HG02571 (cell line): Measurements from ENCODE around the gene SH3PXD2B.
A peak's percentile ranks its signal among the peaks of the same experiment; 100 is the strongest.
"Not testable (repeated sequence)": the region's sequence is repeated elsewhere in the genome, so short reads cannot be mapped to it uniquely, and the experiment has no call there.

Source experiments
- ATAC-seq: cut with Tn5 transposase; IDR thresholded peaks from one replicate; pipeline ENCODE4 v1.9.1; 2021; ENCODE audit warnings: mild to moderate bottlenecking, moderate library complexity; ENCODE audit not compliant: unreplicated experiment

SH3PXD2B gene

DNA sequence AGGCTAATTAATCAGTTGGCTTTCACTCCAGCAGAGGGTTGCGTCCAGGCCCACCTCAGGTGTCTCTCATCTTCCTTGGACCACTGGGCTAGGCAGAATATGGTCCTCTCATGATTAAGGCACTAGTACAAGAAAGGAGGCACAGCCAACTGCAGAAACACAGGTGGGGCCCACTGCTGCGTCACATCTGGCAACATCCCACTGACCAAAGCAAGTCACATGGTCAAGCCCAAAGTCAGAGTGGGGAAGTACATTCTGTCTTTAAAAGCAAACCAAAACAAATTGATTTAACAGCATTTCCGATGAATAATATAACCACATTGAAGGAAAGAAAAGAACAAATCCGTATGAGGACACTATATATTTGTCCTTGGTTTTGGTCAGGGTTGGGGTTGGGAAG lies 142.7 kb downstream of the SH3PXD2B start:
- no peak for ATAC-seq

DNA sequence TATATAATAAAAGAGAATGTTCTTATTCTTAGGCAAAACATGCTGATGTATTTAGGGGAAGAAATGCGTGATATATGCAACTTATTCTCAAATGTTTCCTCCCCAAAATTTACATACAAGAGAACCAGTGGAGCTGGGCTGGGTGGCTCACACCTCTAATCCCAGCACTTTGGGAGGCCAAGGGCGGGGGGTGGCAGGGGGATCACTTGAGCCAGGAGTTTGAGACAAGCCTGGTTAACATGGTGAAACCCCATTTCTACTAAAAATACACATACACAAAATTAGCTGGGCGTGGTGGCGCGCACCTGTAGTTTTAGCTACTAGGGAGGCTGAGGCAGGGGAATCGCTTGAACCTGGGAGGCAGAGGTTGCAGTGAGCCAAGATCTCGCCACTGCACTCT lies 143.3 kb downstream of the SH3PXD2B start:
- no peak for ATAC-seq

DNA sequence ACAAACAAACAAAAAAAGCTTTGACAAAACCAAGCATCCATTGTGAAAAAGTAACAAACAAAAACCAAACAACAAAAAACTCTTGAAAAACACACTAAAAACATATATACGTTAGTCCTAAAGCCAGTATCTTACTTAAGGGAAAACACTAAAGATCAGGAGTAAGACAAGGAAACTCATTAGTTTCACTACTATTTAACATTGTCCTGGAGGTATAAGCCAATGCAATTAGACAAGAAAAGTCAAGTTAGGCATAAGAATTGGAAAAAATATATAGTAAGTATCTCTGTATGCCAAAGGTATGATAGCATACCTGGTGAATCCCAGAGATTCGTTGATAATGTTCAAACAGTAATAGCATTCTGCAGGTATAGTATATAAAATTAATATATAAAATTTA lies 148.9 kb downstream of the SH3PXD2B start:
- ATAC-seq, result no peak

DNA sequence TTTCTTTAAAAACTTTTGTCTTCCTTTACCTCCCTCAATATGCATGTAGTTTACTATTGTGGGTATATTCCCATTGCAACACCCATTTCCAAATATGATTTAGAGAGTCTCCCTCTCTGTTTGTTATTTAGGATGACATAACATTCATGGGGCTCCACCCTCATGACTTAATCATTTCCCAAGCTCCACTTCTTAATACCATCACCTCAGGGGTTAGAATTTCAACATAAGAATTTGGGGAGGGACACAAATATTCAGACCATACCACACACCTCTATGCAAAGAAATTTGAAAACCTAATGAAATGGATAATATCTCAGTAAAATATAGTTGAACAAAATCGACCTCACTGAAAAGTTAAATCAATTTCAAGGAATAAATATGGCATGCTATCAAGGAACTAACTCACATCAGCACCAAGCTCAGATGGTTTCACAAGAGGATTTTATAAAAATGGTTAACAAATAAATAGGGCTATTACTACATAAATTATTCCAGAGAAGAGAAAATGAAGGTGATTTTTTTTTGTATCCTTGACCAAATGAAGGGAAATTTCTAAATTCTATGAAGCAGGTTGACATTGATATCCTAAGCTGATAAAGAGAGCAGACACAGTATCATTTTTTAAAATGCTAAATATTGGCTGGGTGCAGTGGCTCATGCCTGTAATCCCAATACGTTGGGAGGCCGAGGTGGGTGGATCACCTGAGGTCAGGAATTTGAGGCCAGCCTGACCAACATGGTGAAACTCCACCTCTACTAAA lies 150.6 kb downstream of the SH3PXD2B start:
- ATAC-seq, result no peak

DNA sequence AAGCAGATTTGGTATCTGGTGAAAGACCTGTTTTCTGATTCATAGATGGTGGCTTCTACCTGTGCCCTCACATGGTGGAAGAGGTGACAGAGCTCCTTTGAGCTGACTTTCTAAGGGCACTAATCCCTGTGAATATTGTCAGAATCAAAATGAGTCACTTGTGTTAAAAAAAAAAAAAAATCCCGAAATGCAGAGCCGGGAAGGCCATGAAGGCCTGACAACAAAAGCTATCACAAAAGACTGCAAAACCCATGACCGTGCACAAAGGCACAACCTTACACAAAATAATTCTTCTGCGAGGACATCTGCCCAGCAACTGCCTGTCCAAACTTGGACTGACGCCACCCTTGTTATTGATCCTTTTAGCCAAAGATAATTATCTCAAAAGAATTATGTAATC lies 151.2 kb downstream of the SH3PXD2B start:
- ATAC-seq, result no peak

DNA sequence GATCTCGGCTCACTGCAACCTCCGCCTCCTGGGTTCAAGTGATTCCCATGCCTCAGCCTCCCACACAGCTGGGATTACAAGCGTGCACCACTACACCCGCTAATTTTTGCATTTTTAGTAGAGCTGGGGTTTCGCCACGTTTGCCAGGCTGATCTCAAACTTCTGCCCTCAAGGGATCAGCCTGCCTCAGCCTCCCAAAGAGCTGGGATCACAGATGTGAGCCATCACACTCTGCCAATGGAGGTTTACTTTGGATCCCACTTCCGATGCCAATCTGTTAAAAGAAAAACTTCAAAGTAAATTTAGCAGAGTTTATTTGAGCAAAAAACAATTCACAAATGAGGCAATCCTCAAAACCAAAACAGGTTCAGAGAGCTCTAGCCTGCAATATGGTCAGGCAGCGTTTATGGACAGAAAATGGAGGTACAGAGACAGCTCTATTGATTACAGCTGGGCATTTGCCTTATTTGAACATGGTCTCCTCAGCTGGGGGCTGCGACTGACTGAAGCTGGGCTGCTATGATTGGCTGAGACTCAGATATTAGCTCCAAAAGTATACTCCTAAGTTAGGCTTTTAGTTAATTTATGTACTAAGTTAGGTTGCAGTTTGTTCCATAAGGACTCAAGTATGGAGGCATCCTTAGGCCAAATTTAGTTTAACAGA lies 152.1 kb downstream of the SH3PXD2B start:
- no peak for ATAC-seq

DNA sequence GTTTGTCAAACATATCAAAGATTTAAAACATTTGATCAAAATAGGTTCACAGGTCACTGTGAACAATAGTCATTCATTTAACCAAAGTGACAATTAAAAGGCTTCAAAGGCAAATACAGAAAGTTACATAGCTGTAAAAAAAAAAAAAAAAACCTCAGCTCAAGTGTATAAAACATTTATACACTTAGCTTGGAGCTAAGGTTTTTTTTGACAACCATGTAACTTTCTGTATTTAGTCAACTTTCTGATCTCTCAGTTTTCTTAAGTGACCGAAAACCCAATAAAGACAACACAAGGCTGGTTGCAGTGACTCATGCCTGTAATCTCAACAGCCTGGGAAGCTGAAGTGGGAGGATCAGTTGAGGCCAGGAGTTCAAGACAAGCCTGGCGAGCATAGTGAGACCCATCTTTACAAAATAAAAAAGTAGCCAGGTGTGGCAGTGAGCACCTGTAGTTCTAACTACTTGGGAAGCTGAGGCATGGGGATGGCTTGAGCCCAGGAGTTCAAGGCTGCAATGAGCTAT lies 154.3 kb downstream of the SH3PXD2B start:
- no peak for ATAC-seq

DNA sequence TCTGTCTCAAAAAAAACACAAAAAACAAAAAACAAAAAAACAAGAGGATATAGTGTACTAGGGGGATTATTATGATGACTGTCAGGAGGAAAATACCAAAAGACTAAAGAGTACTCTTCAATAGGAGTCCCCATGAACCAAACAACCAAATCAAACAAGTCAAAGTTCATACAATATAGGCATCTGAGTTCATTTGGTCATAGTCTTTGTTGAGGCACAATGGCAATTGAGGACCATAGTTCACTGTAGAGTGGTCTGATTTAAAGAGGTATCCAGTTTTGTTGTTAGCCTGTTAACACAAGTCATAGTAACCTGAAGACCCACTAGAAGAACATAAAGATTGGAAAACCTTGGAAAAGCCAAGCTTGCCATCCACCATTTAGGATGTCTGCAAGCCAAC lies 159.5 kb downstream of the SH3PXD2B start:
- ATAC-seq, result no peak

DNA sequence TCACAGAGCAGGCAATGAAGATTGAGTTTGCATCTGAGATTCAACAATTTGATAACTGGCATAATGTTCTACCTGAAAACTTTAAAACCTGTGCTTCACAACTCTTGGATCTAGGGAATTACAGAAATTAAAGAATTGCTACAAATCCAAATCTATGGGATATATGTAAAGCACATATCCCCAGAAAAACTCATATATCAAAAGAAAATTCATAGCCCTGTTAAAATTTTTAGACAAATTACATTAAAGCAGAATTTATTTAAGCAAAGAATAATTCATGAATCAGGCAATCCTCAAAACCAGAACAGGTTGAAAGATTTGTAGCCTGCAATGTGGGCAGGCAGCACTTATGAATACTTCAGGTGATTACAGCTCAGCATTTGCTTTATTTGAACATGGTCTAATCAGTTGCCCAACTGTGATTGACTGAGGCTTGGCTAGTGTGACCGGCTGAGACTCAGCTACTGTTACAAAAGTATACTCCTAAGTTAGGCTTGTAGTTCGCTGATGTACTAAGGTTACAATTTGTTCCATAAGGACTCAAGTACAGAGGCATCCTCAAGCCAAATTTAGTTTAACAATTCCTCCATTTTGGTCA lies 160.5 kb downstream of the SH3PXD2B start:
- no peak for ATAC-seq

DNA sequence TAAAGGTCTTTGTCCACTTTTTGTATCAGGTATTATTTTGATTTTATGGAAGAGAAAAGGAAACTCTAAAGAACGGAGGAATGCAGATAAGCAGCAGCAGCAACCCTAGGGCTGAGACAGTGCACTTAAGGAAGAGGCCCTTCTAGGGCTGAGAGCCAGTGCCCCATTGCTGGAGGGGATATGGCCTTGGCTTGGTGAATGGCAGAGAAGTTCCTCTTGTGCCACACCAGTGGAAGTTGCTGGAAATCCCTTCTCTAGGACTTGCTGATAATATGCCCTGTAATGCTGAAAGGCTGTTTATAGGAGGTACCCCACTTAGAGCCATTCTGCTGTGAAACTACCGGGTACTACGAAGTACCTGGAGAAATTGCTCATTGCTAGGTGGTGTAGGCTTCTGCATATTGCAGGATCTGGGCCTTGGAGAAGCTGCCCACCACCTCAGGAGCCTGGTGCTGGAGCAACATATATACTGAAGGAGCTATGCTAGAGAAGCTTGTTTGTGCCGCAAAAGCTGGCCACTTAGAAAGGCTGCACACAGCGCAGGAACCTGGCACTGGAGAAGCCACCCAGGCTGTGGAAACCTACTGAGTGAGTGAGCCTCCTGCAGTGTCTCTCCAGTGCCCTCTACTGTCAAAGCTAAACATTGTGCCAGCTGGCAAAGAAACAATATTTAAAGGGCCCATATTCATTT lies 161.1 kb downstream of the SH3PXD2B start:
- peak; percentile 78 for ATAC-seq

DNA sequence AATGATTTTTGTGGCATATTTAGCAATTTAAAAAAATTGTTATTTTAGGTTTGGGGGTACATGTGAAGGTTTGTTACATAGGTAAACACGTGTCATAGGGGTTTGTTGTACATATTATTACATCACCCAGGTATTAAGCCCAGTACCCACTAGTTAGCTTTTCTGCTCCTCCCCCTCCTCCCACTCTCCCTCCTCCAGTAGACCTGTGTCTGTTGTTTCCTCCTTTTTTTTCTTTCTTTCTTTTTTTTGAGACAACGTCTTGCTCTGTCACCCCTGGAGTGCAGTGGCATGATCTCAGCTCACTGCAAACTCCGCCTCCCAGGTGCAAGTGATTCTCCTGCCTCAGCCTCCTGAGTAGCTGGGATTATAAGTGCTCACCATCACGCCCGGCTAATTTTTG lies 162.5 kb downstream of the SH3PXD2B start:
- not testable (repeated sequence) for ATAC-seq

DNA sequence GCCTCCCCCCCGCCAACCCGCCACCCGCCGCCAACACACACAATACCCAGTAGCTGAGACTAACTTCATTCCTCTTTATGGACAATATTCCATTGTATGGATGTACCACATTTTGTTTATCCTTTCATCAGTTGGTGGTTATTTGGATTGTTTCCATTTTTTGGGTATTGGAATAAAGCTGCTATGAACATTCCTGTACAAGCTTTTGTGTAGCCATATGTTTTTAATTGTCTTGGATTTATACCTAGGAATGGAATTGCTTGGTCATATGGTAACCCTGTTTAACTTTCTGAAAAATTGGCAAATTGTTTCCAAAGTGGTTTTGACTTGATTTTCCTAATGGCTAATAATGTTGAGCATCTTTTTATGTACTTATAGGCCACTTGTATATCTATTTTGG lies 165.9 kb downstream of the SH3PXD2B start:
- no peak for ATAC-seq

DNA sequence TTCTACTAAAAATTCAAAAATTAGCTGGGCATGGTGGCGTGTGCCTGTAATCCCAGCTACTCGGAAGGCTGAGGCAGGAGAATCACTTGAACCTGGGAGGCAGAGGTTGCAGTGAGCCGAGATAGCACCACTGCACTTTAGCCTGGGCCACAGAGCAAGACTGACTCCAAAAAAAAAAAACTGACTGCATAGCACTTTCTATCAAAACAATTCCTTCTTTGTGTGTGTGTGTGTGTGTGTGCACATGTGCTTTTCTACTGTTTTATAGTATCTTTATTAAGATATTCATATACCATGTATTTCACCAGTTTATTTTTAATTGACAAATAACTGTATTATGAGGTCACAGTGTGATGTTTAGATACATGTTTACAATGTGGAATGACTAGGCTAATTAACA lies 167.2 kb downstream of the SH3PXD2B start:
- ATAC-seq, result not testable (repeated sequence)

DNA sequence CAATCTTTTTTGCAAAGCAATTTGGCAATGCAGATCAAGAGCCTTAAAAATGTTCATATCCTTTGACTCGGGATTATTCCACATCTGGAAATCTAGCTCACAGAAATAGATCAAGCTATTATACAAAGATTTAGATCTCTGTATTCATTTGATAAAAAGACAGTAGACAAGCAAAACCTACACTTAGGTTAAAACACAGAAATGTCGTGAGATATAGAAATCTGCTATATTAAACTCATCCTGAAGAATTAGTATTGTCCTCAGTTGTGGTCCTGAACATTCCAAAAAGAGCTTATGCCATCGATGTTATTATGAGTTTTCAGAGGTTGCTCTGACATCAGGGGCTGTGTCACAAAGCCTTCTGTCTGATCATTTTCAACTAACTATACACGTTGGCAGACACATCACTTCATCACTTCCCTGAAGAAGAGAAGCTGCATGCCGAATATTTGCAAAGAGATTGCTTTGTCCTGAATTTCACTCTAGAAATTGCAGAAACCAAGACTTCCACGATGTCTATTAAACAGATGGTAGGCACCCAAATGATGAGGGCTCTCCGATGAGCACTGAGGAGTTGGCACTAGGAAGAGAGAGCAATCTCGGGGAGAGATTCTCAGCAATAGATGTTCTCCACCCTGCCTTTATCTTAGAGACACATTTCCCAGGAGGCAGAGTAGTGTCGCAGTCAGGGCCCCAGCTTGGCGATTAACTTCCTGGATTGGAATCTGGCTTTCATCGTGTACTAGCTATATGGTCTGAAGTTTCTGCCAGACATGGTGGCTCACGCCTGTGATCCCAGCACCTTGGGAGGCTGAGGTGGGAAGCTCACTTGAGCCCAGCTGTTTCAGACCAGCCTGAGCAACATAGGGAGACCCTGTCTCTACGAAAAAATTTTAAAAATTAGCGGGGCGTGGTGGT lies 168.8 kb downstream of the SH3PXD2B start:
- ATAC-seq, result no peak

DNA sequence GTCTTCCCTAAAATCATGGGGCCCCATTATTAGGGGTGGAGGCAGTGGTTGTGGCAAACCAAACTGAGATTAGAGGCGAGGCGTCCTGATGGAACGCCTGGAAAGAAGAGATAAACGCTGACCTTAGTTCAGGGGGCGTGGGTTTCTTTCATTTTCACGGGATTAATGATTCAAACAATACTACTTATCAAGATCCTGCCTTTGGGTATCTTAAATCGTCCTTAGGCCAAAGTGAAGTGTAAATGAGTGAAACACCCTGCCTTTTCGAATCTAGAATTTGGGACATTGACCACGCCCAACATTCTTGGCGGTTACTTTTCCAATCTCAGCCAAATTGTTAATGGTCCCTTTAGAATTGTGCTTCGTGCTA lies 169.7 kb downstream of the SH3PXD2B start:
- ATAC-seq, result no peak

DNA sequence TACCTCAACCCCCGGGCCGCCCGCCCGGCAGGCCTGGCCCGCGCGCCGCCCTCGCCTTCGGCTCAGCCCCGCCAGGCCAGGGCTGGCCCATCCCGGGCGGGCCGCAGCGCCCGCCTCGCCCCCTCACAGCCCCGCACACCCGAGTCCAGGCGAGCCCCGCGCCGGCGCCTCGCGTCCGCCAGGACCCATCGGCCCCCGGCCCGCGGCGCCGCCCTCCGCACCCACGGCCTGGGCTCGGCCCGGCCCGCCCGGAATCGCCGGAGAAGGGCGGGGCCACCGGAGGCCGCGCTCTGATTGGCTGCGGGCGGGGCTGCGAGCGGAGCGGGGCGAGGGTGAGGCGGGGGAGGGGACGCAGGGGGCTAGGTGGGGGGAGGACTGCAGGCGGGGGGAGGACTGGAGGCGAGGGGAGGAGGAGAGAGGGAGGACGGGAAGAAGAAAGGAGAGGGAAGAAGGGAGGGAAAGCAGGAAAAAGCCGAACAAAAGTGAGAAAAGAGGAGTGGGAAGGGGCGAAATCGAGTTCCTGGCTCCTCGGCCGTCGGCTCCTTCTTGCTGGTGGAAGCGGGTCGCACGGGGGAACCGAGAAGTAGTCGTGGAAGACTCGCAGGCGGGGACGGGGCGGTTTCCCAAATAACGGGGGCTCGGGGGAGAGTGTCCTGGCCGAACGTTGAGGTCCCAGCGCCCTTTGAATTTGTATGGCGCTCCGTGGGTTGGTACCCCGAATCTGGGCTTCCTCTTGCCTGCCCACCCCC lies 170.3 kb downstream of the SH3PXD2B start:
- ATAC-seq, result peak; percentile 81

DNA sequence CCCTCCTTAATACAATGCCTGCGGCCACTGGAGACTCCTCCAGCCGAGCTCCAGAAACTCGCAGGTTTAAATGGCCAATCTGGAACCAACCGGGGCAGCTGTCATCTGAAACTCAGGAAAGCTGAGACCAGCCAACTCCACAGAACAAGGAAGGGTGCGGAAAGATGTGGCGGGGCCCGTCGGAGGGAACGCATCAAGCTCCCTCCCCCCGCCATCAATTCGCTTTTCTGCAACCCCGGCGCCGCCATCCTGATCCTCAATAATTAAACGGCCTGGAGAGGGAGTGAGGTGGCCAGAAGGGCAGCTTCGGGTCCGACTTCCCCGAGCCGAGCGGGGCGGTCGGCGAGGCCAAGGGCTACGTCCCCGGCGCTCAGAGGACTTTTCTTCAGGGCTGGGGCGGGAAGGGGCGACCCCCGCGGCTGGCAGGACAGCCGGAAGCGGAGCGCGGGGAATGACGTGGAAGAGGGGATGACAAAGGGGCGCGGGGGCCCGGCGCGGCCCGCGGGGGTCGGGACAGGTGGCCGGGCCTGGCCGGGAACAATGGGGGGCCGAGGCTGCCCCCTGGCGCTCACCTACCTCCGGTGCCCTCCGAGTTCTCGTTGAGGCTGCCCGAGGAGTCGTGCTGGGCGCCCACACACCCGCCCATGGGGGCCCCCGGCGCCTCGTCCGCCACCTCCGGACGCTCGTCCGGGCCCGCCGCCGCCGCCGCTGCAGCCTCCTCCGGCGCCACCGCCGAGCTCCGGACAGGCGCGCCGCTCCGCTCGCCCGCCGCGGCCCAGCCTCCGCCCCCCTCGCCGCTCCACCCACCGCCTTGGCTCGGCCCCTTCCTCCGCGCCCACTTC lies 171.1 kb downstream of the SH3PXD2B start, which contains the start of gene UBTD2:
UBTD2 (minus strand) TSS at position 745 of the 842 bp plus-strand sequence; CDS start at position 646, 99 bp downstream.
- peak; percentile 88 for ATAC-seq

DNA sequence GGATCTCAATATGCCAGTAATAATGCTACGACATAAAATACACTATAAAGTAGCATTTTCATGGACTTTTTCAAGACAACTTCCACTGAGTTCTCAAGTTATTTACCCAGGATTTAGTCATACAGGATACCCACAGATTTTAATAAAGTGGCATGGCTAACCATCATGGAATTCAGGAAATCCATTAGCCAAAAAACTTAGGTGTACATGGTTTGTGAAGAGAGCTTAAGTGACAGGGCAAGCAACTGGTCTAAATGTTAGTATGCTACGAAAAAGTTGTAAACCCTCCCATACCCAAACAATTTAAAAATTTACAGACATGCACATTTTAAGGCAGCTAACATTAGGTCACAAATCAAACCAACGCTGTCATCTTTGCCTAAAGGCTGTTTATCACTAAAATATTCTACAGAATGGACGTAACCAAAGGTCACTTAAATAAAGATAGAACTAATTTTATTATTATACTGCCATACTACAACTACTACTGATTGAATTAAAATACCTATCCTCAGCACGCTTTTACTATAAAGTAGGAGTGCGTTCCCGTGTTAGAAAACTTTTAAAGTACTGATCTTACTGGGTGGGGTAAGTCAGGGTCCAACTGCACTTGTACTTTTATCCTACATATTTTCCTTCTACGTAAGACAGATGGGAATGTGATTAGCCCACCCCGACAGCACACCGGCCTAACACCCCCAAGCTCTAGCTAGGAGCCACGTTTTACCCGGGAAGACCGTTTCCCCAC lies 171.9 kb downstream of the SH3PXD2B start:
- ATAC-seq, result no peak
